Measurements from ENCODE around the gene ANXA5. TPM values are rescaled to one million over a fixed set of nuclear protein-coding genes. Genes with fewer than 3 reads are reported as not detected.

ANXA5 gene
- total RNA-seq, 4 donors from 2014 or later: 255 to 353 (median 316) TPM

- Histone ChIP-seq H3K27me3 (no peaks in the 10 kb centered on the region), H3K9me3 (no peaks in the 10 kb centered on the region), H3K27ac (no peak overlapping the region), H3K36me3 (no peaks in the 10 kb centered on the region), H3K4me3 (no peak overlapping the region), H3K4me1 (no peaks in the 10 kb centered on the region)
- intact Hi-C loops (cut with DNase I; ENCODE audit: low total_unique reads): no loop called here
- no peak for DNase-seq
- TF ChIP-seq, protein P1, sequence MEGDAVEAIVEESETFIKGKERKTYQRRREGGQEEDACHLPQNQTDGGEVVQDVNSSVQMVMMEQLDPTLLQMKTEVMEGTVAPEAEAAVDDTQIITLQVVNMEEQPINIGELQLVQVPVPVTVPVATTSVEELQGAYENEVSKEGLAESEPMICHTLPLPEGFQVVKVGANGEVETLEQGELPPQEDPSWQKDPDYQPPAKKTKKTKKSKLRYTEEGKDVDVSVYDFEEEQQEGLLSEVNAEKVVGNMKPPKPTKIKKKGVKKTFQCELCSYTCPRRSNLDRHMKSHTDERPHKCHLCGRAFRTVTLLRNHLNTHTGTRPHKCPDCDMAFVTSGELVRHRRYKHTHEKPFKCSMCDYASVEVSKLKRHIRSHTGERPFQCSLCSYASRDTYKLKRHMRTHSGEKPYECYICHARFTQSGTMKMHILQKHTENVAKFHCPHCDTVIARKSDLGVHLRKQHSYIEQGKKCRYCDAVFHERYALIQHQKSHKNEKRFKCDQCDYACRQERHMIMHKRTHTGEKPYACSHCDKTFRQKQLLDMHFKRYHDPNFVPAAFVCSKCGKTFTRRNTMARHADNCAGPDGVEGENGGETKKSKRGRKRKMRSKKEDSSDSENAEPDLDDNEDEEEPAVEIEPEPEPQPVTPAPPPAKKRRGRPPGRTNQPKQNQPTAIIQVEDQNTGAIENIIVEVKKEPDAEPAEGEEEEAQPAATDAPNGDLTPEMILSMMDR (IDR thresholded peaks at IDR 0.05): no peak
- TF ChIP-seq POLR2A (IDR thresholded peaks at IDR 0.05): no peak
These were observed 46.0 kb downstream of the ANXA5 start for GRCh38 chr4:121650741-121651140.

DNA sequence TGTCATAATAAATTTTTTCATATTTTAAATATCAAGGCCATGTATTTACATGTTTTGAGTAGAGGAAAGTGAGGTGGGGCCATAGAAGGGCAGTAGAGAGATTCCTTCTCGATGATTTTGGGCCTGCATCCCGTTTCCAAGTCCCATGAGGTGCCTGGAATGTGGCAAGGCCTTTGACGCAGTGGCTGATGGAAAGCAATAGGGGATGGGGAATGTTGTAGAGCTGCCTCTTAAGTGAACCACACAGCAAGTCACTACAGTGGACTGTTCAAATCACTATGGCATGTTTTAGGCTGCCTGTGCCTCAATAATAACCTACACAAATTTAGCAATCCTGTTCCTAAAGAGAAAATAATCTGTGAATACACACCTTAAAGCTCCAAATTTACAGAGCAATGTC lies 48.3 kb downstream of the ANXA5 start:
- TF ChIP-seq, protein P1 (IDR thresholded peaks at IDR 0.05): no peak
- no peak for TF ChIP-seq POLR2A (IDR thresholded peaks at IDR 0.05)
- Histone ChIP-seq H3K4me3 (no peak overlapping the region), H3K36me3 (no peaks in the 10 kb centered on the region), H3K4me1 (no peaks in the 10 kb centered on the region), H3K9me3 (no peaks in the 10 kb centered on the region), H3K27ac (no peak overlapping the region), H3K27me3 (no peaks in the 10 kb centered on the region)
- intact Hi-C loops (cut with DNase I; ENCODE audit: low total_unique reads): no loop called here
- no peak for DNase-seq

DNA sequence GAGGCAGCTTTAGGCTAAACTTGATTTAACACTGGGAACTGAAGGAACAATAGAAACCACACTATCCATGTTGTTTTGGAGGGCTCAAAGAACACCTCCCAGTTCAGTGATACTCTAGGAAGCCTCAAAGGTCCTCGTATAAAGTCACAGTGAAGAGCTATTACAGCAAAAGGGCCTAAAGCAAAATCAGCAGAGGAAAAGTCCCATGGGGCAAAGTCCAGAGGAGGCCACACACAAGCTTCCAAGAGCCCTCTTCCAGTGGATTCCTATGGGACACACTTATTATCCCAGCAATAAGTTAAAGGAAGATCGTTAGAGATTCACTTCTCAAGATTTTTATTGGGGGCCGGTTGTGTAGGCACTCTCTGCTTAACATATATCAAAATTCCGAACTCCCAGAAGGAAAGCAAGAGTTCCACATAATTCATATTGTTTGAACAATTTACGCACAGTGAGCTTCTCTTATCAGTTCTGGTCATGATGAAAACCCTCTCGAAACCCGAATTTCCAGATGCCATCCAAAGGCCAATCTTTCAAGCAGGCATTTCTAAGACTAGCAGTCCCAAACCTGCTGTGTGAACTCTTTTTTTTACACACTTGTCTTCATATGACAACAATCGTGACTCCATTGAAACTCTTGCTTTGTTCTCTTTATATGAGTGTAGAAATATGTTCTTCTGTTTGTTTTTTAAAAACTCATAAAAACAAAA lies 53.7 kb downstream of the ANXA5 start:
- DNase-seq: no peak
- Histone ChIP-seq H3K27me3 (no peaks in the 10 kb centered on the region), H3K4me1 (no peaks in the 10 kb centered on the region), H3K9me3 (no peaks in the 10 kb centered on the region), H3K27ac (no peak overlapping the region), H3K36me3 (no peaks in the 10 kb centered on the region), H3K4me3 (no peak overlapping the region)
- intact Hi-C loops (cut with DNase I; ENCODE audit: low total_unique reads): no loop called here
- TF ChIP-seq, protein P1 (IDR thresholded peaks at IDR 0.05): no peak
- TF ChIP-seq POLR2A (IDR thresholded peaks at IDR 0.05): no peak

- DNase-seq: no peak
- Histone ChIP-seq H3K27ac (no peak overlapping the region), H3K9me3 (no peaks in the 10 kb centered on the region), H3K4me1 (no peaks in the 10 kb centered on the region), H3K36me3 (no peaks in the 10 kb centered on the region), H3K4me3 (no peak overlapping the region), H3K27me3 (no peaks in the 10 kb centered on the region)
- intact Hi-C loops (cut with DNase I; ENCODE audit: low total_unique reads): no loop called here
- TF ChIP-seq, protein P1 (IDR thresholded peaks at IDR 0.05): no peak
- TF ChIP-seq POLR2A (IDR thresholded peaks at IDR 0.05): no peak
These were observed 54.5 kb downstream of the ANXA5 start for GRCh38 chr4:121642292-121642691.

DNA sequence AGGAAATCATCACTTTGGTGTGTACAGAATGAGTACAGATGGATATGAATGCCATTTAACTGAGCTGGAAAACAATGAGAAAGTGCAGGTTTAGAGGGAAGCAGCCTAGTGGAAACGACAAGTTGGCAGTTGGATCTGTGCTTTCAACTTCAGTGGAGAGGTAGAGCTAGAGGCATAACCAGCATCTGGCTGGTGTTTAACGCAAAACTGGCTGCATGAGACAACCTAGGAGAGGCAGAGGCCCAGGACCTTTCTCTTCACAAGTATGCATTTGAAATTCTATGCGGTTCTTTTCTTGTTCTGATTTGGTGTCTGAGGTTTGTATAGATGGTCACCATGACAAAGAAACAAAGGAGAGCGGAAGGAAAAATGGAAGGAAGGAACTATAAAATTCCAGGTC lies 63.1 kb downstream of the ANXA5 start:
- no peak overlapping the region for H3K27ac ChIP-seq
- intact Hi-C loops (cut with DNase I; ENCODE audit: low total_unique reads): no loop called here
- no peaks in the 10 kb centered on the region for H3K4me1 ChIP-seq
- TF ChIP-seq POLR2A (IDR thresholded peaks at IDR 0.05): no peak
- TF ChIP-seq, protein P1 (IDR thresholded peaks at IDR 0.05): no peak
- no peak overlapping the region for H3K4me3 ChIP-seq
- no peaks in the 10 kb centered on the region for H3K9me3 ChIP-seq
- no peak for DNase-seq
- H3K36me3 ChIP-seq: no peaks in the 10 kb centered on the region
- H3K27me3 ChIP-seq: no peaks in the 10 kb centered on the region
